HG02943 (cell line): ENCODE measurements around the gene FRK.
"Not testable (repeated sequence)": the region's sequence is repeated elsewhere in the genome, so short reads cannot be mapped to it uniquely, and the experiment has no call there.

Source experiments
- ATAC-seq: cut with Tn5 transposase; IDR thresholded peaks from one replicate; pipeline ENCODE4 v1.9.1; 2021; ENCODE audit warnings: mild to moderate bottlenecking, low read depth, moderate library complexity; ENCODE audit not compliant: unreplicated experiment

Gene FRK

DNA sequence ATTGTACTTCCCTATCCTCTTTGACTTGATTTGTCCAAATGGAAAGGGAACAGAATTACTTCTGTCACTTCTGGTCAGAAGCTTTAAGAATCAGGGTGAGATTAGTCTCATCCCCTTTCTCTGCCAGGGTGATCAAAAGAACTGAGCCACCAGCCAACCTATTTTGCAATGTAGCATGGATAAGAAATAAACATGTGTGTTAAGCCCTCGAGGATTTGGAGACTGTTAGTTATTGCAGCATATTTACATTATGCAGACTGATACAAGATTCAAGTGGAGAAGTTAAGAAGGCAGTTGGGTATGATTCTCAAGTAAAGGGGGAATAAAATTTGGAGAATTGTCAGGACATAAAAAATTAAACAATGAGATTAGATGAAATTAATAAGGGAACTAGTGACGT is 106.0 kb downstream of the FRK start:
- ATAC-seq: no peak

DNA sequence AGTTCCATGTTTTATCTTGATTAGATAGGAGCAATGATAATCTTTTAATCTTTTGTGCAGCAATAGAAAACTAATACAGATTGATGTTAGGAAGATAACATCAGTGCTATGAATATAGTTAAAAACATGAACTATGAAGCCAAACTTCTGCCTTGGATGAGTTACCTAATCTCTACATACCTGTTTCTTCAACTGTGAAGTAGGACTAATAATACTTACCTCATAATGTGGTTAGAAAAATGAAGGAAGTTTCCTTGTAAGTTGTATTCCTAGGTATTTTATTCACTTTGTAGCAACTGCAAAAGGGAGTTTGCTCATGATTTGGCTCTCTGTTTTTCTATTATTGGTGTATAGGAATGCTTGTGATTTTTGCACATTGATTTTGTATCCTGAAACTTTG is 111.9 kb downstream of the FRK start:
- ATAC-seq: no peak

GRCh38 chr6:115947966-115948541 is 112.6 kb downstream of the FRK start:
- no peak for ATAC-seq

- ATAC-seq: no peak
These were observed 114.9 kb downstream of the FRK start for GRCh38 chr6:115945812-115946211.

DNA sequence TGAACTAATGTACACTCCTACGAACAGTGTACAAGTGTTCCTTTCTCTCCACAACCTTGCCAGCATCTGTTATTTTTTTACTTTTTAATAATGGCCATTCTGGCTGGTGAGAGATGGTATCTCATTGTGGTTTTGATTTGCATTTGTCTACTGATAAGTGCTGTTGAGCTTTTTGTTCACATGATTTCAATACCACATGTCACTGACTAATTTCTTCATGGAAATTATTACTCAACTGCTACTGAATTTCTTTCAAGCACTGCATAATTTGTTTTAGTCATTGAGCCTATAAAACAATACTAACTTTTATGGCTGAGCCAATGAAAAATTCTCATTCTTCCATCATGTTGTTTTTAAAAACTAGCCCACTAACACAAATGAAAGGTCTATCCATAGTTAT is 115.4 kb downstream of the FRK start:
- ATAC-seq: no peak

DNA sequence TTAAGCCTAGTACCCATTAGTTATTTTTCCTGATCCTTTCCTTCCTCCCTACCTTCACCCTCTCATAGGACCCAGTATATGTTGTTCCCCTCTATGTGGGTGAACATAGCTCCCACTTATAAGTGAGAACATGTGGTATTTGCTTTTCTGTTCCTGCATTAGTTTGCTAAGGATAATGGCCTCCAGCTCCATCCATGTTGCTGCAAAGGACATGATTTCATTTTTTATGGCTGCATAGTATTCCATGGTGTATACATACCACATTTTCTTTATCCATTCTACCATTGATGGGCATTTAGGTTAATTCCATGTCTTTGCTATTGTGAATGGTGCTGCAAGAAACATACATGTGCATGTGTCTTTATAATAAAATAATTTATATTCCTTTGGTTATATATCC is 115.9 kb downstream of the FRK start:
- not testable (repeated sequence) for ATAC-seq

DNA sequence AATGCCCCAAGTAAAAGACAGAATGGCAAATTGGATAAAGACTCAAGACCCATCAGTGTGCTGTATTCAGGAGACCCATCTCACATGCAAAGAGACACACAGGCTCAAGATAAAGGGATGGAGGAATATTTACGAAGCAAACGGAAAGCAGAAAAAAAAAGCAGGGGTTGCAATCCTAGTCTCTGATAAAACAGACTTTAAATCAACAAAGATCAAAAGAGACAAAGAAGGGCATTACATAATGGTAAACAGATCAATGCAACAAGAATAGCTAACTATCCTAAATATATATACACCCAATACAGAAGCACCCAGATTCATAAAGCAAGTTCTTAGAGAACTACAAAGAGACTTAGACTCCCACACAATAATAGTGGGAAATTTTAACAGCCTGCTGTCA is 123.2 kb downstream of the FRK start:
- not testable (repeated sequence) for ATAC-seq

GRCh38 chr6:115935361-115935760 is 125.3 kb downstream of the FRK start:
- ATAC-seq: no peak

DNA sequence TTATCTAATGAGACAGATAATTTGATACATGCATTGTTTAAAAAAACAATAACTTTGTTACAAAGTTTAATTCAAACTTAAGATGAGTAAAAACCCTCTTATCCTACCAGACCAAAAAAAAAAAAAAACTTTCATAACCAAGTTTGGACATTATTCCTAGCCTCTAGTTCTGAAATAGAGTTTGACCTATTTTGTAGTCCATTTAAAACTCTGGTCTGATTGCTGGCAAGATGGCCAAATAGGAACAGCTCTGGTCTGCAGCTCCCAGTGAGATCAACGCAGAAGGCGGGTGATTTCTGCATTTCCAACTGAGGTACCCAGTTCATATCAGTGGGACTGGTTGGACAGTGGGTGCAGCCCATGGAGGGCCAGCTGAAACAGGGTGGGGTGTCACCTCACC is 125.9 kb downstream of the FRK start:
- no peak for ATAC-seq

- no peak for ATAC-seq
These were observed 126.5 kb downstream of the FRK start for GRCh38 chr6:115934145-115934544.

- ATAC-seq: no peak
These were observed 128.2 kb downstream of the FRK start for GRCh38 chr6:115932481-115932880.

GRCh38 chr6:115928000-115928399 is 132.7 kb downstream of the FRK start:
- ATAC-seq: not testable (repeated sequence)

GRCh38 chr6:115922971-115923370 is 137.7 kb downstream of the FRK start:
- no peak for ATAC-seq

DNA sequence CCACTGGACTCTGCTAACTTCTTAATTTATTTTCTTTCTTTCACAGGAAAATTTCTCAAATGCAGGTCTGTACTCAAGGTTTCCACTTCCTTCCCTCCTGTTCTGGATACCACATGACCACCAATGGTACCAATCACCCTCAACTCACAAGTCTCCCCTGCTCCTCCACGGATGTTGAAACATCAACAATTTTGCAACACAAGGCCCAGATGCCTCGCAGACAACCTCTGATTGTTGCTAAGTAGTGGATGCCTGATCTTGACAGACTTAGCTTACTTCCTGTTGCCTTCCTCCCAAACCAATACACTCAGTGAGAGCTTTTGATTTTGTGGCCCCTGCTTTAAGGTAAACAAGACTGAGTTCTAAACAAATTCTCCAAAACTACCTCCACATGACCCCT is 146.6 kb downstream of the FRK start:
- ATAC-seq: no peak

- no peak for ATAC-seq
These were observed 150.7 kb downstream of the FRK start for GRCh38 chr6:115909923-115910546.

DNA sequence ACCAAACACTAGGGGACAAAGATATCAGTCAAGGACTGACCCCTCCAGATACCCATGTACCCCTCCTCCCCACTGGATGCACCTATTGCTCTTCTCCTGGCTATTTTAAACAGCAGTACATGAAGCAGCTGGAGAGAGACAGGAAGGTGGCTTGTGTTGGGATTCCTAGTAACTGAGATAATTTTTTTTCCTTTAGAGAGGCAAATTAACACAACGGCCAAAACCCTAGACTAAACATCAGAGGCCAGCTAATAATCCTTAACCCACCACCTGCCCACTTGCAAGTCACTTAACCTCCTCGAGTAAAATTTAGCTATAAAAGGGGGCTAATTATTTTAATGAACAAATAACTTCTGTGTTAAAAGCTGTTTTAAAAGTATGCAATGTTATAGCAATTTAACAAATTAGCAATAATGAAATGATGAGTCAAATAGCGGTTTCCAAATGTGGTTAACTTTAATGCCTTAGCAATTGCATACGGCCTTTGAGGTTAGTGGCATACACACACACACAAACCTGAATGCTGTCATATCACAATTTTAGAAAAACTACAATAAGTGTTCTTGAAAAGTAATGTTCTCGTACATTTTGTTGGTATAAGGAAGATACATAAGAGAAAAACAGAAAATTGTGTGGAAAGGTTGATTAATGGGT is 151.7 kb downstream of the FRK start:
- no peak for ATAC-seq

GRCh38 chr6:115905471-115905870 is 155.2 kb downstream of the FRK start:
- no peak for ATAC-seq

GRCh38 chr6:115902436-115902835 is 158.3 kb downstream of the FRK start:
- no peak for ATAC-seq

GRCh38 chr6:115901896-115902295 is 158.8 kb downstream of the FRK start:
- ATAC-seq: no peak

DNA sequence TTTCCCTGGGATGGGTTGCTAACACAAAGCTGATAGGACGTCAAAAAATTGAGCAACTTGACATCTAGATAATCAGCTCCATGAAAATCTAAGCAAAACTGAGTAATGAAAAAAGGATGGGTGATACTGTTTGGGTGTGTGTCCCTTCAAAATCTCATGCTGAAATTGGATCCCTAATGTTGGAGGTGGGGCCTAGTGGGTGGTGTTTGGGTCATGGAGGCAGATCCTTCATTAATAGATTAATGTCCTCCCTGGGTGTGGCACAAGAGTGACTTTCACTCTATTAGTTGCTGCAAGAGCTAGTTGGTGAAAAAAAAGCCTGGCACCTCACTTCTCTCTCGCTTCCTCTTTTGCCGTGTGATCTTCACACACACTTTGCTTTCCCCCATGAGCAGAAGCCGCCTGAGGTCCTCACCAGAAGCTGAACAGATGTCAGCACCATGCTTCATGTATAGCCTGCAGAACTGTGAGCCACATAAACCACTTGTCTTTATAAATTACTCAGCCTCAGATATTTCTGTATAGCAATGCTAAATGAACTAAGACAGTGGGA is 160.9 kb downstream of the FRK start:
- ATAC-seq: no peak

GRCh38 chr6:115898246-115898645 is 162.4 kb downstream of the FRK start:
- ATAC-seq: no peak
